Mesenchymal stem cell (in vitro differentiated cells and primary cell): ENCODE results near the gene TNS4.

Source experiments
- DNase-seq: peaks from one replicate; pipeline ENCODE4 v3.0.0-alpha.2; 2013
- H2AFZ ChIP-seq: one replicate; pipeline ENCODE4 v1.6.1; 2013; ENCODE audit warnings: low read depth, mild to moderate bottlenecking, control low read depth, inconsistent platforms, low read length, moderate library complexity
- H2AK5ac ChIP-seq: 2 replicates; pipeline ENCODE4 v1.6.1; 2013; ENCODE audit warnings: low read length, moderate library complexity, mild to moderate bottlenecking, inconsistent platforms; ENCODE audit not compliant: severe bottlenecking
- H2BK120ac ChIP-seq: one replicate; pipeline ENCODE4 v1.6.1; 2013; ENCODE audit warnings: low read depth, mild to moderate bottlenecking, inconsistent platforms, low read length, moderate library complexity
- H2BK12ac ChIP-seq, 2 experiments: one replicate each; pipeline ENCODE4 v1.6.1; 2013; ENCODE audit warnings: inconsistent platforms in 2 of 2, low read length in 2 of 2, mild to moderate bottlenecking in 2 of 2, moderate library complexity in 2 of 2, control low read depth in 1 of 2
- H2BK15ac ChIP-seq: one replicate; pipeline ENCODE4 v1.6.1; 2013; ENCODE audit warnings: mild to moderate bottlenecking, low read depth, inconsistent platforms; ENCODE audit not compliant: poor library complexity, severe bottlenecking
- H2BK5ac ChIP-seq: 2 replicates; pipeline ENCODE4 v1.6.1; 2013; ENCODE audit warnings: low read depth, mild to moderate bottlenecking, low read length, control low read depth, inconsistent platforms; ENCODE audit not compliant: poor library complexity, severe bottlenecking
- H3K14ac ChIP-seq, 2 experiments: one replicate each; pipeline ENCODE4 v1.6.1; 2013; ENCODE audit warnings: inconsistent platforms in 2 of 2, low read length in 2 of 2, control low read depth in 1 of 2, mild to moderate bottlenecking in 1 of 2, moderate library complexity in 1 of 2
- H3K18ac ChIP-seq, 2 experiments: one replicate each; pipeline ENCODE4 v1.6.1; 2013; ENCODE audit warnings: inconsistent platforms in 2 of 2, low read length in 2 of 2, control low read depth in 1 of 2, low read depth in 1 of 2, mild to moderate bottlenecking in 1 of 2
- H3K23ac ChIP-seq, 2 experiments: one replicate each; pipeline ENCODE4 v1.6.1; 2013; ENCODE audit warnings: inconsistent platforms in 2 of 2, low read length in 2 of 2, mild to moderate bottlenecking in 2 of 2, moderate library complexity in 2 of 2, control low read depth in 1 of 2
- H3K27ac ChIP-seq: 2 replicates; pipeline ENCODE4 v1.5.1; 2013; ENCODE audit warnings: mild to moderate bottlenecking, moderate library complexity, low read length, control low read depth, inconsistent platforms; ENCODE audit not compliant: poor library complexity, severe bottlenecking
- H3K27me3 ChIP-seq, 2 experiments: 2 replicates each; pipeline versions ENCODE4 v1.6.1 to v1.7.0; 2013; ENCODE audit warnings: low read length in 2 of 2, mild to moderate bottlenecking in 2 of 2, moderate library complexity in 2 of 2, control low read depth in 1 of 2, inconsistent platforms in 1 of 2; ENCODE audit not compliant: control insufficient read depth in 1 of 2, insufficient read depth in 1 of 2
- H3K36me3 ChIP-seq, 2 experiments: 2 replicates each; pipeline versions ENCODE4 v1.6.1 to v1.7.0; 2013; ENCODE audit warnings: low read length in 2 of 2, control low read depth in 1 of 2, inconsistent platforms in 1 of 2, low read depth in 1 of 2, mild to moderate bottlenecking in 1 of 2; ENCODE audit not compliant: insufficient read depth in 2 of 2, control insufficient read depth in 1 of 2
- H3K4ac ChIP-seq, 2 experiments: one replicate each; pipeline ENCODE4 v1.6.1; 2013; ENCODE audit warnings: inconsistent platforms in 2 of 2, low read length in 2 of 2, mild to moderate bottlenecking in 2 of 2, moderate library complexity in 2 of 2, control low read depth in 1 of 2, low read depth in 1 of 2
- H3K4me1 ChIP-seq: 2 replicates; pipeline ENCODE4 v1.6.1; 2013; ENCODE audit warnings: low read depth, low read length, control low read depth; ENCODE audit not compliant: control insufficient read depth, insufficient read depth
- H3K4me2 ChIP-seq: 2 replicates; pipeline ENCODE4 v1.6.1; 2013; ENCODE audit warnings: low read length, mild to moderate bottlenecking, inconsistent platforms; ENCODE audit not compliant: poor library complexity, severe bottlenecking
- H3K4me3 ChIP-seq, 2 experiments: 2 replicates each; pipeline versions ENCODE4 v1.5.1 to v1.7.0; 2013; ENCODE audit warnings: low read length in 2 of 2, mild to moderate bottlenecking in 2 of 2, control low read depth in 1 of 2, low read depth in 1 of 2; ENCODE audit not compliant: insufficient read depth in 1 of 2
- H3K79me1 ChIP-seq: replicated peaks from 2 replicates; pipeline ENCODE4 v1.6.1; 2013; ENCODE audit warnings: mild to moderate bottlenecking, control low read depth, low read length, inconsistent platforms; ENCODE audit not compliant: poor library complexity, severe bottlenecking
- H3K9ac ChIP-seq: 2 replicates; pipeline ENCODE4 v1.7.0; 2013; ENCODE audit warnings: mild to moderate bottlenecking, low read length, moderate library complexity
- H3K9me3 ChIP-seq: 2 replicates; pipeline ENCODE4 v1.7.0; 2013; ENCODE audit warnings: mild to moderate bottlenecking, low read length; ENCODE audit not compliant: control insufficient read depth
- H4K8ac ChIP-seq: one replicate; pipeline ENCODE4 v1.6.1; 2013; ENCODE audit warnings: inconsistent platforms, mild to moderate bottlenecking, low read length, moderate library complexity
- H4K91ac ChIP-seq: one replicate; pipeline ENCODE4 v1.6.1; 2013; ENCODE audit warnings: mild to moderate bottlenecking, low read length, inconsistent platforms
- WGBS: methylation state at CpG from one replicate; pipeline ENCODE4 v1.1.7; 2013; ENCODE audit warnings: mixed read lengths; 5-methylcytosine and 5-hydroxymethylcytosine counted together

Gene TNS4

GRCh38 chr17:40461732-40462342, 39.6 kb downstream of the TNS4 start:
- DNase-seq: no peak
- Histone ChIP-seq H3K4me3 (no peak overlapping the region), H3K18ac (no peak overlapping the region), H2BK120ac (no peak overlapping the region), H2BK15ac (no peak overlapping the region), H3K4ac (no peak overlapping the region), H2BK12ac (peak overlapping the region in 1 of 2 experiments; percentile 10), H2AFZ (no peak overlapping the region), H3K4me1 (peaks cover 30% of the 10 kb centered on the region), H3K23ac (peak overlapping the region in 1 of 2 experiments; percentile 6), H3K14ac (no peak overlapping the region), H3K9ac (peak overlapping the region; percentile 68), H3K9me3 (no peaks in the 10 kb centered on the region), H4K91ac (no peak overlapping the region), H3K27ac (no peak overlapping the region), H3K4me2 (no peak overlapping the region), H3K36me3 (peaks cover 29 to 30% of the 10 kb centered on the region in 2 experiments), H3K27me3 (no peaks in the 10 kb centered on the region), H2BK5ac (no peak overlapping the region), H4K8ac (no peak overlapping the region), H2AK5ac (no peak overlapping the region), H3K79me1 (no peaks in the 10 kb centered on the region)
- WGBS: 75% methylated on average over 11 of the region's 12 CpGs

- peak overlapping the region; percentile 68 for H3K9ac ChIP-seq
- no peak overlapping the region for H2BK12ac ChIP-seq
- no peak overlapping the region for H3K4me2 ChIP-seq
- no peak overlapping the region for H3K4me3 ChIP-seq
- H2BK5ac ChIP-seq: no peak overlapping the region
- H3K18ac ChIP-seq: no peak overlapping the region
- WGBS: 84% methylated on average over 8 of the region's 9 CpGs
- no peak overlapping the region for H4K8ac ChIP-seq
- H2BK120ac ChIP-seq: no peak overlapping the region
- H2BK15ac ChIP-seq: no peak overlapping the region
- H3K79me1 ChIP-seq: no peaks in the 10 kb centered on the region
- no peaks in the 10 kb centered on the region for H3K27me3 ChIP-seq
- peaks cover 34% of the 10 kb centered on the region for H3K4me1 ChIP-seq
- no peak overlapping the region for H3K14ac ChIP-seq
- H2AK5ac ChIP-seq: no peak overlapping the region
- H3K9me3 ChIP-seq: no peaks in the 10 kb centered on the region
- no peak overlapping the region for H3K4ac ChIP-seq
- H3K23ac ChIP-seq: no peak overlapping the region
- H3K36me3 ChIP-seq: peaks cover 35 to 37% of the 10 kb centered on the region in 2 experiments
- H4K91ac ChIP-seq: no peak overlapping the region
- no peak overlapping the region for H2AFZ ChIP-seq
- no peak overlapping the region for H3K27ac ChIP-seq
- DNase-seq: no peak
Measured at GRCh38 chr17:40460968-40461731, 40.3 kb downstream of the TNS4 start.

GRCh38 chr17:40460604-40460967, 40.8 kb downstream of the TNS4 start:
- H3K14ac ChIP-seq: no peak overlapping the region
- no peak overlapping the region for H3K4ac ChIP-seq
- H3K27me3 ChIP-seq: no peaks in the 10 kb centered on the region
- H2BK15ac ChIP-seq: no peak overlapping the region
- 84% methylated on average over 3 of the region's 3 CpGs for WGBS
- H4K8ac ChIP-seq: no peak overlapping the region
- no peak overlapping the region for H2BK5ac ChIP-seq
- H3K36me3 ChIP-seq: peaks cover 37 to 42% of the 10 kb centered on the region in 2 experiments
- no peak overlapping the region for H3K18ac ChIP-seq
- H2AFZ ChIP-seq: no peak overlapping the region
- H4K91ac ChIP-seq: no peak overlapping the region
- no peak overlapping the region for H2AK5ac ChIP-seq
- H3K4me3 ChIP-seq: no peak overlapping the region
- no peak overlapping the region for H3K23ac ChIP-seq
- no peaks in the 10 kb centered on the region for H3K79me1 ChIP-seq
- no peak overlapping the region for H3K4me2 ChIP-seq
- H2BK12ac ChIP-seq: no peak overlapping the region
- peaks cover 34% of the 10 kb centered on the region for H3K4me1 ChIP-seq
- no peak for DNase-seq
- no peak overlapping the region for H3K27ac ChIP-seq
- H3K9ac ChIP-seq: peak overlapping the region; percentile 68
- H3K9me3 ChIP-seq: no peaks in the 10 kb centered on the region
- no peak overlapping the region for H2BK120ac ChIP-seq

- Histone ChIP-seq H3K4me2 (no peak overlapping the region), H3K23ac (no peak overlapping the region), H4K8ac (no peak overlapping the region), H2AK5ac (no peak overlapping the region), H2BK12ac (no peak overlapping the region), H3K14ac (no peak overlapping the region), H3K18ac (no peak overlapping the region), H2AFZ (no peak overlapping the region), H2BK120ac (no peak overlapping the region), H4K91ac (no peak overlapping the region), H3K27me3 (no peaks in the 10 kb centered on the region), H2BK15ac (no peak overlapping the region), H3K4me3 (no peak overlapping the region), H3K4me1 (peaks cover 34% of the 10 kb centered on the region), H3K27ac (no peak overlapping the region), H3K36me3 (peaks cover 40 to 49% of the 10 kb centered on the region in 2 experiments), H3K79me1 (no peaks in the 10 kb centered on the region), H3K4ac (no peak overlapping the region), H2BK5ac (no peak overlapping the region), H3K9me3 (no peaks in the 10 kb centered on the region), H3K9ac (peak overlapping the region; percentile 56)
- 74% methylated on average over 7 of the region's 8 CpGs for WGBS
- DNase-seq: no peak
Measured at GRCh38 chr17:40459636-40460603, 41.5 kb downstream of the TNS4 start.
